HG02571 (cell line): ENCODE results near the gene NSMF.

ENCODE experiments used
- ATAC-seq: cut with Tn5 transposase; IDR thresholded peaks from one replicate; pipeline ENCODE4 v1.9.1; 2021; ENCODE audit warnings: mild to moderate bottlenecking, moderate library complexity; ENCODE audit not compliant: unreplicated experiment

NSMF gene

DNA sequence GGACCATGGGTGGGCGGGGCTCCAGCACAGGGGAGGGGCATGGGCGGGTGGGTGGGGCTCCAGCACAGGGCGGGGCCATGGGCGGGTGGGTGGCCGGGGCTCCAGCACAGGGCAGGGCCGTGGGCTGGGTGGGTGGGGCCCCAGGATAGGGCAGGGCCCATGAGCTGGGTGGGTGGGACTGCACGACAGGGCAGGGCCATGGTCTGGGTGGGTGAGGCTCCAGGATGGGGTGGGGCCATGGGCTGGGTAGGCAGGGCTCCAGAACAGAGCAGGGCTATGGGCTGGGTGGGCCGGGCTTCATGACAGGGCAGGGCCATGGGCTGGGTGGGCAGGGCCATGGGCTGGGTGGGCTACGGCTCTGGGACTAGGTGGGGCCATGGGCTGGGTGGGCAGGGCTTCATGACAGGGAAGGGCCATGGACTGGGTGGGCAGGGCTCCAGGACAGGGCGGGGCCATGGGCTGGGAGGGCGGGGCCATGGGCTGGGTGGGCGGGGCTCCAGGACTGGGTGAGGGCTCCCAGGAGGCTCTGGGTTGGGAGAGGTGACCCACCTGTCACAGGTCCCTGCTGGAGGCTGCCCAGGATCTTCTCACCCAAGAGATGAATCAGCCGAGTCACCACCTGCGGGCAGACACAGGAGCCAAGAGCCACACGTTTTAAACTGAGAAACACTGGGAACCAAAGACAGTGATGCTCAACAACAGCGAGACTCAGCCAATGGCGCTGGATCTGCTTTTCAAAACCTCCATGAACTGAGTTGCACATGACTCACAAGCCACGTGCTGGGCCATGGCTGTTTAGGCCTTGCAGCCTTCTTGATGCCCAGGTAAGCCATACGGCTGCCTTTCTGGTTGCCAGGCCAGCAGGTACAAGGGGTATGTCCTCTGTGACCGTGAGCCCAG lies 33.6 kb upstream of the NSMF start:
- ATAC-seq = no peak

DNA sequence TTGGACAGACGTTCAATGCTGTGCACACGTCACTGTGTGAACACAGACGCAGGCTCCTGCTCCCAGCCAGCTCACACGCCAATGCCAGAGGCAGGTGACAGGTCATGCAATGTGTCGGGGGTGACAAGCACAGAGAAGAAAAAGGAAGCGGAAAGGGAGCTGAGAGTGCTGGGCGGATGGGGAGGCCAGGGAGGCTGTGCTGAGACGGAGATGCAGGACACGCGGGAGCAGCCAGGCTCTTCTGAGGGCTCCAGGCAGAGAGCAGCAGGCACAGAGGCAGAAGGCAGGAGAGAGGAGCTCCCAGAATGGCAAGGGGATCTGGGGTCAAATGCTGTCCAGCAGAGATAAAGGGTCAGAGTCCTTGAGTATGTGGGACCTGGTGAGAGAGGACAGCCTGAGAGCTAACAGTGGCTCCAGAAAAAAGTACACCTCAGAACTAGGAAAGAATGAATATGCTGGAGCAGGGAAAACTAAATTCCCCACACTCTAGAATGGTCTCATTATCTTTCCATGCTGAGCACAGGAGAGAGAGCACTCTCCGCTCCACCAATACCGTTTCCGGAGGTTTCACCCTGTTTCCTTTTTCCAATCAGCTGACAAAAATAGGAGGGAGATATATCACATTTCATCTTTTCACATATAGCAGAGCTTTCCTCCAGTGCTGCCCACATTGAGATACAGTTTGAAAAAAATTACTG lies 32.8 kb upstream of the NSMF start:
- ATAC-seq = no peak

DNA sequence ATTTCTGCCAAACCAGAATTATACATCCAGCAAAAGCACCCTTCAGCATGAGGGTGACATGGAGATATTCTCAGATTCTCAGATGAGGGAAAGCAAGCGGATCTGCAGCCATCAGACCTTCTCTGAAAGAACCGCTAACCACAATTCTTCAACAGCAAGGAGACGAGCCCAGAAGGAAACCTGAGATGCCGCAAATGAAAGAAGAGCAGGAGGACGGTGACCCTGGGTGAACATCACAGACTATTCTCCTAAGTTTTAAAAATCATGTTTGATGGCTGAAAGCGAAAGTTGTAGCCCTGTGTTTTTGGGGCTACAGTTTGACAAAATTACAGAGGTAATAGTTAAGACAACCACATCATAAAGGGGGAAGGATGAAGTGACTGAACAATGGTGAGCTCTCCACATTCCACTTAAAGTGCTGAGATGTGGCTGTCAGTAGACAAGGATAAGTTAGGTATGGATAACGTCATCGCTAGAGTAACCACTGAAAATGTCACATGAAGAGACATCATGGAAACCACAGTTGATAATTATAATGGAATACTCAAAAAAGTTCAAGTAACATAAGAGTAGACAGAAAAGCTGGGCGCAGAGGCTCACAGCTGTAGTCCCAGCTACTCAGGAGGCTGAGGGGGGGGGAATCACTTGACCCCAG lies 31.5 kb upstream of the NSMF start:
- ATAC-seq = no peak

DNA sequence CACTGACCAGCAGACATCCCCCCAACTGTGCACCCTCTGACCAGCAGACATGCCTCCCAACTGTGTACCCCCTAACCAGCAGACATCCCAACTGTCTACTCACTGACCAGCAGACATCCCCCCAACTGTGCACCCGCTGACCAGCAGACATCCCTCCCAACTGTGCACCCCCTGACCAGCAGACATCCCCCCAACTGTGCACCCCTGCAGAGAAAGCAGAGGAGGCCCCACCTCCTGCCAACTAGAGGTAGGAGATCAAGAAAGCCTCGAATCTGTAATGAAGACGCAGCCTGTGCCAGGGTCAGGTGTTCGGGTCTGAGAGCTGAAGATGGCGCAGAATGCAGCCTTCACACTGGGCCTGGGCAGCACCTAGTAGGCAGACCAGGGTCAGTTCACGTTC lies 29.8 kb upstream of the NSMF start:
- ATAC-seq = no peak

DNA sequence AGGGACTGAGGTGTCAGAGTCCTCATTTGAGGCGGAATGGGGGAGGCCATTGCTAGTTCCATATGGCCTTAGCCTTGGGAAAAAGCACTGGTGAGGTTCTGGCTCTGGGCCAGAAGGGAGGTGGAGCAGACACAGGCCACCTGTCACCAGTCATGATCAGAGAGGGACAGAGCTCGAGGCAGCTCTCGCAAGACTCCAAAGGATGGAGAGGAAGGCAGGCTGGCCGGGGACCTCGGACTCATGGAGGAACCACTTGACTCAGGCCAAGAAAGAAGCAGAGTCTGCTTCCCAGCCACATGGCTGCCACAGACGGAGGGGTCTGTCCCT lies 29.2 kb upstream of the NSMF start:
- ATAC-seq = no peak

DNA sequence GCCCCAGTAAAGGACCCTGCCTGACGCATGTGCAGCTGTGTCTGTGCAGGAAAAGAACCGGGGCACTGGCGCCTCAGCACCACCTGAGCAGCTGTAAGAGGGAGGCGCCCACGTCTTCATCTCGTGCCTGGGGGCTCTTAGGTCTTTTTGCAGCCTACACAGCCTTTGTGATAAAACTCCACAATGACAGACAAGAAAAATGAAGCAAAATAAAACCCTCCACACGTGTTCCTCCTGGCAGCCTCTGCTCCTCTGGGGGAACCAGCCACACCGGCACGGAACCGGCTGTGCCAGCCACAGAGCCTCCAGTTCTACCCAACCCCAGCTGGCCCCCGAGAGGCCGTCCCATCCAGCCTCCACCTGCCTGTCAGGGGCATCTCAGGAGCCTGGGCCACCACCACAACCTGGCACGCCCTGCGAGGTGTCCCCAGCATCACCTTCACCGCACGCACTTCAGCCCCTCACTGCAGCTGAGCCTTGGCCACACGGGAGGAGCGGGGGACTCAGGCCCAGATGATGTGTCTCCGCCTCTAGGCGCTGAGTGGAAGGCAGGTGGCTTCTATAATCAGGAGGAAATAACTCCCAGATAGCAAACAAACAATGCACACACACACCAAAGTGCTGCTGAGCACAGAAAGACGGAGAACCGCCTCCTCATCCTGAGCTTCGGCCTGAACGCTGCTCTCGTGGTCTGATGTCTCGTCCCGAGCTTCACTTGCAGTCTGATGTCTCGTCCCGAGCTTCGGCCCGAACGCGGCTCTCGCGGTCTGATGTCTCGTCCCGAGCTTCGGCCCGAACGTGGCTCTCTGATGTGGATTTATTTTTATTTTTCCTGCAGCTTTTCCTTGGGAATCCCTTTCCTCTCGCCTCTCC lies 28.6 kb upstream of the NSMF start:
- no peak for ATAC-seq

DNA sequence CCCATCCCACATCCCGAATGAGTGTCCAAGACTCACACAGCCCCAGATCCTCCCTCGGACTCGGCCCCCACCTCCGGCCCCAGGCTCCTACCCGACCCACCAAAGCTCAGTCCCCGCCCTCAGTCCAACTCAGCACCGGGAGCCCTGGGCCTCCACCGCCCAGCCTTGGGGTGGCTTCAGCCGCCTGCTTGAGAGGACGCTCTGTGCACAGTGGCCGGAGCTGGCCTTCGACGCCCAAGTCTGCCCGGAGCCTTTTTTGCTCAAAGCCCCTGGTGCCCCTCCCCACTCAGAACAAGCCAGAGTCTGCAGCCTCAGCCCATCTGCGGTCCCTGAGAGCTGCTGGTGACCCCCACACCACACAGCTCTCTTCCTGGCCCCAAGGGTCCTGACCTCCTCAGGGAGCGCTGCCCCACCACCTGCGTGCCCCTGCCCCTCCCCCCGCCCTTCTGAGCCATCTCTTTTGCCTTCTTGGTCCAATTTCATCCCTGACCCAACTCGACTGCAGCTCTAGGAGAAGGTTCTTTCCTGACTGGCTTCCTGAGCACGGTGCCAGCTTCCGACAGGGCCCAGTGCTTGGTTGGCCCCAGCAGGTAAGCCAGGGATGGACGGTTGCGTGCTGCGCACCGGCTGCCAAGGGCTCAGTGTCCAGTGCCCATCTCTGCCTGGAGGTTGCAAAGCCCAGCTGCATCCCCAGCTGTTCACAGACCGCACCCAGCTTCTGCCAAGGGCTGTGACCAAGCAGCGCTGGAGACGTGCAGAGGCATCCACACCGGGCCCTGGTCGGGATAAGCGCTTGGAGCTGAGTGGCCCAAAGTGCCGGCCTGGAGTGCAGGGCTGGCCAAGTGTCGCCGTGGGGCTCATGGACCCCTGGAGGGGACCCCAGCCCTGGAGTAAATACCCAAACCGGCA lies 27.7 kb upstream of the NSMF start:
- ATAC-seq = no peak

DNA sequence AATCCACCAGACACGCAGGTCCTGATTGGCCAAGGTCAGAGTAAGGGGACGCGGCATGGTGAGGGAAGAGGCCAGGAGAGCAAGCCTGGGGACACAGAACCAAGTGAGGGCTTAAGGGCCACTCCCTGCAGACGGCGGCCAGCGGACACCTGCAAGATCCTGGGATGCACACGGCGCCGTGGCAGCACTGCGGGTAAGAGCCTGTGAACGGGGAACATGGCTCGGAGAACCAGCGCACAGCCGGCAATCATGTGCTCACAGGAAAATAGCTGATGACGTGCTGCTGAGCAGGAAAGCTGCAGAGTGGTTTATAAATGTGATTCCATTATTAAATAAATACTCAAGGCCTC lies 27.0 kb upstream of the NSMF start:
- no peak for ATAC-seq

DNA sequence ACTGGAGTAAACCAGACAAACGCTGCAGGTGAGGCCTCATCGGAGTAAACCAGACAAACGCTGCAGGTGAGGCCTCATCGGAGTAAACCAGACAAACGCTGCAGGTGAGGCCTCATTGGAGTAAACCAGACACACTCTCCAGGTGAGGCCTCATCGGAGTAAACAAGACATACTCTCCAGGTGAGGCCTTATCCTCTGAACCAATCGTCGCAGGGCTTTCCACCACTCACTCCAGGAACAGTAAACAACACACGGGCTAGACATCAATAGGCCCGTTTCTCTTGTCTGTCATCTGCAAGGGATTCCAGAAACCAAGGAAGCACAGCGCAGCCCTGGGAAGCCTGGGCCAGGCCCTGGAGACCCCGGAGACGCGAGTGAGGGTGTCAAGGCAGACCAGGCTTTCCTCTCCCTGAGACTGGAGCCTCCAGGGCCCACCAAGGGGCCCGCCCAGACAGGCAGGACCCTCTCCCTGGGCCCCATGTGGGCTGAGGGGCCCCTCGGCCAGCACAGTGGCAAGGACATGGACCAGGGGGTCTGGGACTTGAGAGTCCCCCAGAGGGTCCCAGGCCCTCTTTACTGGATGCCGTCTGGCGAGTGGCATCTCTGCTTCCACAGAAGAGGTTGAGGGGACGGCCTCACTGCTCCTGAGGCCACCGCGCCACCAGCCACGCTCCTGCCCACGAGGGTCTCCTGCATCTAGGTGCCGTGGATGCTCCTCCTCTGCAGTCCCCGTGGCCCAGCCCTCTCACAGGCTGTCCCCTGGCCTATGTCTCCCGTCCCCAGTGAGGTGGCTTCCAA lies 26.4 kb upstream of the NSMF start:
- no peak for ATAC-seq

DNA sequence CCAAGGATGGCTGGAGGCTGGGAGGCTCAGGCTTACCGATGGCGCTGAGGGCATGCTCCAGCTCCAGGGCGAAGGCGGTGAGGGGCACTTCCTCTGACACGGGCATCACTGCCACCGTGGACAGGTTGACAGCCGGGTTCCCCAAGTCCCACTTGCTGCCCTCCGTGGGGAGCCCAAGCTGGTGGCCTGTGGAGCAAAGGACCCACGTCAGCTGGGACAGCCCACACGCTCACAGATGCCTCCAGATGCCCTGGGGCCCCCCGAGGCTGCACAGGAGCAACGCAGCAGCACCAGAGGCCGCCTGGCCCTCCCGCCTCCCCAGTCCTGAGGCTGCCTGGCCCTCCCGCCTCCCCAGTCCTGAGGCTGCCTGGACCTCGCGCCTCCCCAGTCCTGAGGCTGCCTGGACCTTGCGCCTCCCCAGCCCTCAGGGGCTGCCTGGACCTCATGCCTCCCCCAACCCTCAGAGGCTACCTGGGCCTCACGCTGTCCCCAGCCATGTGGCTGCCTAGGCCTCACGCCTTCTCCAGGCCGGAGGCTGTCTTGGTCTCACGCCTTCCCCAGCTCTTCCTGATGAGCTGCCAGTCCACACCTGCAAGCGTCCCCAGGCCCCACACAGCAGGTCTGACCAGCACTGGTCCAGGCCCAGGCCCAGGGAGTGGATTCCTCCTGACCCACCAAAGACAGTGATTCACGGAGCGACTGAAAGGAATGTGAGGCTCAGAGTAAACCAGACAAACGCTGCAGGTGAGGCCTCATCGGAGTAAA lies 25.6 kb upstream of the NSMF start:
- no peak for ATAC-seq

DNA sequence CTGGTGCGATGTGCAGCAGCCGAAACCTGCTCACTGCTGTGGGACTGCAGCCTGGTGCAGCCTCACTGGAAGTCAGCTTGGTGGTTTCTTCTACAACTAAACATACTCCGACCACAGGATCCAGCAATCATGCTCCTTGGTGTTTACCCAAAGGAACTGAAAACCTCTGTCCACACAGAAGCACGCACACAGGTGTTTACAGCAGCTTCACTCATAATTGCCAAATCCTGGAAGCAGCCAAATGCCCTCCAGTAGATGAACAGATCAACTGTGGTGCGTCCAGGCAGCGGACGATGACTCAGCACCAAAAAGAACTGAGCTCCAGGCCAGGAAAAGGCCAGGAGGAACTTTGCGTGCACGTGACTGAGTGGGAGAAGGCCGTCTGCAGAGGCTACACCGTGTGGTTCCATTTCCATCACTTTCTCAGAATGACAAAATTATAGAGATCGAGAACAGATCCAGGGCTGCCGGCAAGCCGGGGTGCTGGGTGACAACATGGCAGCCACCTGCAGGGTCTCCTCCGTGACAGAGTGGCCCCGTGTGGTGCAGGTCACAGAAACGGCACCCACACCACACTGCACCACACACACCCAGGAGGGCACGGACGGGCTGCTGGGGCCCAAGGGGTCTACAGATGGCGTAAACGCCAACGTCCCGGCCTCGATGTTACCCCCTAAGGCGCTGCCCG lies 23.1 kb upstream of the NSMF start:
- no peak for ATAC-seq

DNA sequence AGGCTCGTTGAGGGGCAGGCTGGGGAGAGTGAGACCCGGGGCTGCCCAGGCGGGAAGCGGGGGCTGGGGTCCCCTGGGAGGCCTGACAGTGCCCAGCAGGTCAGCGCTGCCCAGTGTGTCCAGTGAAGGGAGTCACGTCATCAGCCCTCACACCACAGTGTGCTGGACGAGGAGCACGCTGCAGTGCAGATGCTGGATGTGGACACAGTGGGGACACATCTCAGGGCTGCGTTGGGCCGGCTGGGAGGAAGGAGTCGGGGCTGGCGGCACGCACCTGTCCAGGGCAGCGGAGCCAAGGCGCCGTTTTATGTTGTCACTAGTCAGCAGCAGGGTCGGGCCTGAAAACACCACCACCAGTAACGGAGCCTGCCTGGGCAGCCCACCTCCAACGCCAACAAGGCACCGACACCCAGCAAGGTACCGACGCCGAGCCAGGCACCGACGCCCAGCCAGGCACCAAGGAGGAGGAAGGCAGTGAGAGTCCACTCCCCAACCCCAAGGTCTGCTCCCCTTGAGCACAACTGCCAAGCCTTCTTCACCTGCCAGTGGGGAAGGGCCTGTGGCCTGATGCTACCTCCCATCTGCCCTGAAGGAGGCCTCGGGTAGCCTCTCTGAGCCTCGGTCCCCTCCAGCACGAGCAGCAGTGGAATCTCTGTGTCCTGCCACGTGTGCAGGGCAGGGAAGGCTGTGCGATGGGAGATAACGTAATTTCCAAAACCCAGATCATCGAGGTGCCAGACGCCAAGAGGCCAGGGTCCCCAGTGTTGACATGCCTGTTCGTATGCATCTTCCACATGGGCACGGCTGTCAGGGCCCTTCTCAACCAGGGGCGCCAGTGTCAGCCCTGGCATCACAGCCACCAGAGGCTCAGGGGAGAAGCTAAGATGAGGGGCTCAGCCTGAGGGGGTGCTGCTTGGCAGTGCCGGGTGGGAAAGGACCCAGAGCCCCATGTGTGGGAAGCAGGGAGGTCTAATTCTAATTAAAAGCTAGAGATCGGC lies 21.9 kb upstream of the NSMF start:
- ATAC-seq = no peak

DNA sequence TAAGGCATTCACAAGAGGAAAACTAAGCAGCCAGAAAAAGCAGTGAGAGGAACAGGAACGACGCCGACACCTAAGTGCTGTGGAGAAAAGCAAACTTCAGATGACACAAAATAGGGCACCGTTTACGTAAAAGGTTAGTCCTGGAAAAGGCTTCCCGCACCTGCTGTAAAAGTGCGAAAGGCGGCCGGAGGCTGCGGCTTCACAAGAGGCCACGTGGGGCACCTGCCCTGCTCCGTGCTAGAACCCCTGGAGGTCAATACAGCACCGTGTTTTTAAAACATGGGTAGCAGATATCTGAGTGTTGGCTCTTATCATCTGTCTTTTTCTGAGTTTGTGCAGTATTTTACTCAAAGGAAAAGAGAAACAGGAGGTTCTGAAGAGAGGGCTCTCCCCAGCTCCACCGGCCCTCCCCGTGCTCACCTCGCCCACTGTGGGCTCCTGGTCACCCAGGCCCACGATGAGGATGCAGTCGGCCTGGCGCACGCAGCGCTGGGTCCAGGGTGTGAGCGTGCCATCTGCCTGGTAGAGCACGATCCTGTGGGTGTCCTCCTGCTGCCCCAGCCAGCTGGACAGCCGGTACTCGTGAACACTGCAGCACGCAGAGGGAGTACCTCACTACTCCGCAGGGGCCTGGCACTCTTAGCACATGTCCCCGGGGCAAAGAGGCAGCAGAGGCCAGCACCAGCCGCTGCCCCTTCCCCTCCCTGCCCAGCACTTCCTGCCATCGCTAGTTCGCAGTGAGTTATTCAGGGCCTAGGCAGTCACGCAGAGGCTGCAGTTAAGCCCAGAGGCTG lies 21.0 kb upstream of the NSMF start:
- ATAC-seq = no peak

DNA sequence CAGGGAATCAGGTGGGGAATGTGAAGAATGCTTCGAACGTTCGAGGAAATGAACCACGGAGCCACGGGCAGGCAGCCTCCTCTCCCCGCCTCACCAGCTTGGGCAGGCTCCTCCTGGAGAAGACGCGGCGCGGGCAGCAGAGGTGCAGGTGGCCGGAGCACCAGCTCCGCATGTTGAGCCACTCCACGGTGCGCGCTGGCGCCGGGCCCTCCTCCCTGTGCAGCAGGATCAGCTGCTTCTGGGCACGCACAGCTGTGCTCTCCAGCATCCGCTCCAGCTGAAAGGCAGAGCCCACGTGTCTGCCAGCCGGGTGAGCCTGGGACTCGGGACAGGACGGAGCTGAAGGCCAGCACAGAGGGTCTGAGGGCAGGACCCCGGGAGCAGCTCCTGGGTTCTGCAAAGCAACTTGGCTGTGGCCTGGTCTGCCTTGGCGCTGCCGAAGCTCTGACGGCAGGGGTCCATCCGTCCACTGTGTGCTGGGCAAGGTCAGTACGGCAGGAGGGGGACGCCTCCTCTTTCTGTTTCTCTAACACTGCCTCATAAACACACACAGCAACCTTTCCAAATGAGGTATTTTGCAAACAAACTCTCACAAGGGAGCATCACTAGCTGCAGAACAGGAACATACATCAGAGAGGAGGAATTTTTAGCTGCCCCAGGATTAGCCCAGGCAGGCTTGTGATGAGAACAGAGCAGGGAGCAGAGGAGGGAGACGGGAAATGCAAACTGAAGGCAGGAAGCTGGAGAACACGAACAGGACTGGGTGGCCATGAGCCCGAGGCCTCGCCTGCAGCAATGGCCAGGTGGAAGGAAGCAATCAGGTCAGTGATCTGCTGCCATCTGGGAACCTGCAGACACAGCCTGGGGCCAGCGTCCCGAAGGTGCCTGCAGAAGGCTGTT lies 20.1 kb upstream of the NSMF start:
- no peak for ATAC-seq

DNA sequence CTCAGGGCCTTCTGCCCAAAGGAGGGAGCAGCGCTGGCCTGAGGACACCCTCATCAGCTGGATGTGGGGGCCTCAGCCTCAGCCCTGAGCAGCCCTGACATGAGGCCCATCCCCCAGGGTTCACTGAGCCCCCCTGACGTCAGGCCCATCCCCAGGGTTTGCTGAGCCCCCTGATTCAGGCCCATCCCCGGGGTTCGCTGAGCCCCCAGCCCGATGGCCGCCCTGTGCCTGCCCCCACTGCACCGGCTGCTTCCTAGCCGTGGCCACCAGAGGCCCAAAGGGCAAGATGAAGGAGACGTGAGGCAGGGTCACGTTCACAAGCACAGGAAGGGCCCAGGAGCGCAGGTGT lies 19.5 kb upstream of the NSMF start:
- no peak for ATAC-seq
